Measurements from ENCODE around the gene GPHN. TPM values are rescaled to one million over a fixed set of nuclear protein-coding genes. Genes with fewer than 3 reads are reported as not detected.

GPHN gene
- total RNA-seq, 2 experiments from 2014 or later: 29.8 to 37.5 TPM

DNA sequence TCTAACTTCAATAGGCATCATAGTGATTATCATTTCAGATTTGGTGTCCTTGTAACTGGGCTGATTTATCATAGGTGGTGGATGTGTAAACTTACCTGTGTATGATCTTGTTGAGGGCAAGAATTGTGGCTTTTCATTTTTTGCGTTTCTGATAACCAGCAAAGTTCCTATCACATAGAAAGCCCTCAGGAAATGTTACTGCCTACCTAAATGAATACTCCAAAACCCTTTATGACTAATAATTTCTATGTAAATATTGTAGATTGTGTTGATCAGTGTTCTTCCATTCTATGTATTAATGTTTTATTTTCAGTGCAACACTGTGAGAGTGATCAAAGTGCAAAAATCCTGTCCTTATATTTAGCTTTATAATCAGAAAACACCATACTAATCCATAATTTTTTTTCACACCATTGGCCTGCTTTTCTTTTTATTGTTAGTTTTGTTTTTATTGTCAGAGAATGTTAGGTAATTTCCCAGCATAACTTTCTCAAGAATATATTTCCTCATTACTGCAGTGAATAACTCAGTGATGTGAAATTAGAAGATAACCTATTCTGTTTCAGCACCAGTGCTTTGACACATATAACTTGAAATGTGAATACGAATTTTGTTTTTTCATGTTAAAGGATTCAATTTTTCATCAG is 94.1 kb downstream of the GPHN start:
- POLR2A ChIA-PET: interaction anchor here (0.7 kb wide), 1 partner anchor 94 kb away, joined by 6 read pairs; no protein-coding TSS in a partner anchor
- CTCF ChIA-PET: no interaction called here
- peaks cover 22% of the 10 kb centered on the region for H3K4me1 Mint-ChIP-seq
- H3K27ac Mint-ChIP-seq: no peak overlapping the region
- intact Hi-C loops (cut with DNase I, micrococcal nuclease): loop anchor here in 1 of 2 experiments (5.0 kb wide), 1 partner anchor 95 kb away; the partner anchor contains the start of gene GPHN
- ATAC-seq (peak; percentile 39), DNase-seq (no peak)
- no peak overlapping the region for H3K4me3 Mint-ChIP-seq
- H3K9me3 Mint-ChIP-seq (ENCODE audit: low read depth): peaks cover 14% of the 10 kb centered on the region
- peaks cover 16% of the 10 kb centered on the region for H3K36me3 Mint-ChIP-seq (ENCODE audit: low read depth)
- H3K27me3 Mint-ChIP-seq: no peaks in the 10 kb centered on the region

DNA sequence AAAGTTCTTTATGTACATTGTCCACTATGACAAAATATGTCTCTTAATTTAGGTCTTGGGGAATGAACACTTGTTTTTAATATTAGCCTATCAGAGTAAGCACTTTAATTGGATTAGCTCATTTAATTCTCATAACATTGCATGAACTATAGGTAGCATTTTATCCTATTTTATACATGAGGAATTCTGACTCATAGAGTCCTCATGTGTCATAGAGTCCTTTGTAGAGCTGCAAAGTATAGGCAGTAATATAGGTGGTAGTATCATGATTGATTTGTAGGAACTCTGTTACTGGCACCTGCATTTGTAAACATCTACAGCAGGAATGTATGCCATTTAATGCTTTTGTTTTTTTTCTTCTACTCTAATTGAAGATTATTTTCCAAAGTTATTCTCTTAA is 96.0 kb downstream of the GPHN start:
- H3K9me3 Mint-ChIP-seq (ENCODE audit: low read depth): peaks cover 22% of the 10 kb centered on the region
- ChIA-PET POLR2A (no interaction called here), CTCF (no interaction called here)
- DNase-seq (no peak), ATAC-seq (no peak)
- no peaks in the 10 kb centered on the region for H3K27me3 Mint-ChIP-seq
- peaks cover 27% of the 10 kb centered on the region for H3K4me1 Mint-ChIP-seq
- no peak overlapping the region for H3K4me3 Mint-ChIP-seq
- intact Hi-C loops (cut with DNase I, micrococcal nuclease): loop anchor here in 1 of 2 experiments (5.0 kb wide), 1 partner anchor 97 kb away; the partner anchor contains the start of gene GPHN
- peaks cover 24% of the 10 kb centered on the region for H3K36me3 Mint-ChIP-seq (ENCODE audit: low read depth)
- H3K27ac Mint-ChIP-seq: no peak overlapping the region

DNA sequence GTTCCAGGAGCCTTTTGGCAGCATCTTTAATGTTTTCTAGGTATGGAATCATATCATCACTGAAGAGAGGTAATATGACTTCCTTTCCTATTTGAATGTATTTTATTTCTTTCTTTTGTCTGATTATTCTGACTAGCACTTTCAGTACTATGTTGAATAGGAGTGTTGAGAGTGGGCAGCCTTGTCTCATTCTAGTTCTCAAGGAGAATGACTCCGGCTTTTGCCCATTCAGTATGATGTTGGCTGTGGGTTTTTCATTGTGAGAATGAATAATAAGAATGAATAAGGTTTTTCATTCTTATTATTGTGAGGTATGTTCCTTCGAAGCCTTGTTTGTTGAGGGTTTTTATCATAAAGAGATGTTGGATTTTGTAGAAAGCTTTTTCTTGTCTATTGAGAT is 98.9 kb downstream of the GPHN start:
- CTCF ChIA-PET: no interaction called here
- Mint-ChIP-seq H3K36me3 (ENCODE audit: low read depth) (peaks cover 32% of the 10 kb centered on the region), H3K4me1 (peaks cover 34% of the 10 kb centered on the region), H3K4me3 (no peak overlapping the region), H3K9me3 (ENCODE audit: low read depth) (peaks cover 32% of the 10 kb centered on the region), H3K27me3 (no peaks in the 10 kb centered on the region), H3K27ac (no peak overlapping the region)
- DNase-seq (no peak), ATAC-seq (peak; percentile 84)
- intact Hi-C loops (cut with DNase I, micrococcal nuclease): loop anchor here (2.0 to 5.0 kb wide), 4 partner anchors 44 to 528 kb away; partner anchors contain the start of gene GPHN (in 1 of the 2)
- POLR2A ChIA-PET: no interaction called here

DNA sequence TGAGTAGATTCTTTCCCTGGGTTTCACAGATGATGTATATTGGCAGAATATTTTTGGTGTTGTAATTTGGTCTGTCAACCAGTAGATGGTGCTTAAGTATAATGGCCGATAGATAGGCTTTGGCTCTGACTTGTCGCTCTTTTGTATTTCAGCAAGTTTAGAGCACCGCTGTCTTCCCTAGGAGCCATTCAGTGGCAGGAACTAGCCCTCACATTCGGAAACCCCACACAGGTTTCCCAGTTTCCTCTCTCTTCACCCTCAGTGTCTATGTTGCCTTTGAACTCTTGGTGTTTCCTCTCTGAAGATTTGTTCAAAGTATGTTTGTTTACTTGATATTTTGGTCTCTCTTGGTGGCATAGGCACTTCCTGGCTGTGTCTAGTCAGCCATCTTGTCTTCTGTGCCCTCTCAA is 102.2 kb downstream of the GPHN start:
- Mint-ChIP-seq H3K36me3 (ENCODE audit: low read depth) (peaks cover 34% of the 10 kb centered on the region), H3K27me3 (no peaks in the 10 kb centered on the region), H3K4me3 (peak overlapping the region; percentile 8), H3K27ac (peak overlapping the region; percentile 43), H3K4me1 (peaks cover 25% of the 10 kb centered on the region), H3K9me3 (ENCODE audit: low read depth) (peaks cover 32% of the 10 kb centered on the region)
- POLR2A ChIA-PET: no interaction called here
- CTCF ChIA-PET: no interaction called here
- no peak for DNase-seq
- peak; percentile 36 for ATAC-seq
- intact Hi-C loops (cut with DNase I, micrococcal nuclease): no loop called here

DNA sequence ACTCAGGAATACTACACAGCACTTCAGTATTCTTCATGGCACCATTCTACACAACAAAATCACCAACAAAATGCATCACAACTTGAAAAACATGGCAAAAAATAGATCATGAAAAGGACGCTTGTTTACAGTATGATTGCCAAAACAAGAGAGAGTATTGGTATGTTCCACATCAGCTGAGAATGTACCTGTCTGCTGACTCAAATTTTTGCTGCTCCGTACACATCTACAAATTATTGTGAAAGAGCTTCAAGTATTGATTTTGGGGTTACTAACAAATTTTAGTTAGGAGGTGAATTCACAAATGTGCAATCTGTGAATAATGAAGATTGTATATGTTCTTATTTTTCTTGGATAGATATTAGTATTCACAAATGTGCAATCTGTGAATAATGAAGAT is 105.4 kb downstream of the GPHN start:
- intact Hi-C loops (cut with DNase I, micrococcal nuclease): no loop called here
- Mint-ChIP-seq H3K4me3 (no peak overlapping the region), H3K36me3 (ENCODE audit: low read depth) (peaks cover 27% of the 10 kb centered on the region), H3K27ac (no peak overlapping the region), H3K9me3 (ENCODE audit: low read depth) (peaks cover 42% of the 10 kb centered on the region), H3K4me1 (peaks cover 14% of the 10 kb centered on the region), H3K27me3 (no peaks in the 10 kb centered on the region)
- no peak for ATAC-seq
- DNase-seq: no peak
- CTCF ChIA-PET: no interaction called here
- POLR2A ChIA-PET: no interaction called here

DNA sequence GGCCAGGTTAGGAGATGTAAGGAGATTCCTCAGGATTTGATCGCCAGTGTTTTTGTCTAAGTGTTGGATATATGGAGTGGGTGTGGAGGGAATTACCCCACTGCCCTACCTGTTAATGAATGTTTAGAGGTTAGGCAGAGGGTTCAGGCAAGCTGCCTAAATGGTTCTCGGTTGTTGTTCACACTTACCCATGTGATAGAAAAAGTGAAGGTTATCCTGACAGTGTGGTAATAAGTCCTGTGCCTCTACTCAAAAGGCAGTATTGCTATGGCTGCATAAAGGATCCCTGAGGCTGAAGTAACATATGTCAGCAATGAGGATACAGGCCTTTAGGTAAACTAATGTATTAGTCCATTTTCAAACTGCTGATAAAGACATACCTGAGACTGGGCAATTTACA is 112.0 kb downstream of the GPHN start:
- CTCF ChIA-PET: no interaction called here
- peaks cover 31% of the 10 kb centered on the region for H3K9me3 Mint-ChIP-seq (ENCODE audit: low read depth)

DNA sequence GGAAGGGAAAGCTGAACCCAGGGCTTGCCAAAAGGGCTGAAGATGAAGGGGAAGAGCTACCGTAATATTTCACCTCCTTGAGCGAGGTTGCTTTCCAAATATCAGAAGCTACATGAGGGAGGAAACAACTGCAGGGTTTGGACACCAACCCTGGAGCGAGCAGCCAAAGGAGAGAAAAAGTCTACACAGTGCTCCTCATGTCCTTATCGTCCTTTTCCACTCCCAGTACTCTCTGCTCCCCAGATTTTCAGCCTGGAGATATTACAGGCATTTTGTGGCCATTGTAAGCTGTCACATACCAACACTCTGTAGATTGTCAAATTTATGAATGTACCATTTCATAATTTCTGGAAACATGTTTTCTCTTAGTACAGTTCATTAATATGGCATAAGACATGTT is 115.9 kb downstream of the GPHN start:
- no peak overlapping the region for H3K4me3 Mint-ChIP-seq
- H3K36me3 Mint-ChIP-seq (ENCODE audit: low read depth): peaks cover 8% of the 10 kb centered on the region
- CTCF ChIA-PET: interaction anchor here (0.7 to 1.8 kb wide), 8 partner anchors 26 to 770 kb away, joined by 3 to 8 read pairs (median 4); no protein-coding TSS in a partner anchor
- intact Hi-C loops (cut with DNase I, micrococcal nuclease): loop anchor here (1.0 to 10.0 kb wide), 3 partner anchors 491 to 663 kb away; no protein-coding TSS in a partner anchor
- peaks cover 10% of the 10 kb centered on the region for H3K9me3 Mint-ChIP-seq (ENCODE audit: low read depth)
- DNase-seq (no peak), ATAC-seq (no peak)
- H3K4me1 Mint-ChIP-seq: no peaks in the 10 kb centered on the region
- POLR2A ChIA-PET: no interaction called here
- no peak overlapping the region for H3K27ac Mint-ChIP-seq
- H3K27me3 Mint-ChIP-seq: no peaks in the 10 kb centered on the region

More for the DNA sequence above, 112.0 kb downstream of the GPHN start:
- H3K27me3 Mint-ChIP-seq: no peaks in the 10 kb centered on the region
- H3K36me3 Mint-ChIP-seq (ENCODE audit: low read depth): peaks cover 24% of the 10 kb centered on the region
- POLR2A ChIA-PET: no interaction called here
- ATAC-seq (no peak), DNase-seq (no peak)
- H3K27ac Mint-ChIP-seq: no peak overlapping the region
- no peak overlapping the region for H3K4me3 Mint-ChIP-seq
- no peaks in the 10 kb centered on the region for H3K4me1 Mint-ChIP-seq
- intact Hi-C loops (cut with DNase I, micrococcal nuclease): loop anchor here (5.0 to 10.0 kb wide), 2 partner anchors 495 to 667 kb away; no protein-coding TSS in a partner anchor

DNA sequence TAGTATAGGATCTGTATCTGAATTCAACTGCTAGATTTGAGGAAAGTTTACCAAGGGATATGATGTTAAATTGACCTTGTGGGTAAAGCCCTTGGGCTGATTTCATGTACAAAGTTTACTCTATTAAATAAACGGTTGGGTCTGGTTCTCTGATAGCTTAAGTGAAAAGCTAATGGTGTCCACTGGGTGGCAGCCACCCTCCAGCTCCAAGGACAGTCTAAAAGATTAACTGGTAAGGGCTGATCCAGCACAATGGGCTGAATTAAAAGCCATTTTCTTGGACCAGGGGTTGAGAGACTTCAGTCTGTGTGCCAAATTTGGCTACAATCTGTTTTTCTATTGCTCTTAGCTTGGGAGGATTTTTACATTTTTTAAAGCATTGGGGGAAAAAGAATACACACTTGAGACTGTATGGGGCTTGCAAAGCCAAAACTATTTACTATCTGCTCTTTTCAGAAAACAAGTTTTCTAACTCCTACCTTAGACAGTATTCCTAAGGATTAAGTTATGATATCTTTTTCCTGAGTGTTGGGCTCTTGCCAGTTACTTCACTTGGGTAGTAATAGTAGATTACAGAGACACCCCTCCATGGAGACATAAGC is 116.5 kb downstream of the GPHN start:
- Mint-ChIP-seq H3K36me3 (ENCODE audit: low read depth) (peaks cover 8% of the 10 kb centered on the region), H3K4me3 (no peak overlapping the region), H3K4me1 (no peaks in the 10 kb centered on the region), H3K9me3 (ENCODE audit: low read depth) (peaks cover 10% of the 10 kb centered on the region), H3K27me3 (no peaks in the 10 kb centered on the region), H3K27ac (no peak overlapping the region)
- ChIA-PET CTCF (interaction anchor here (0.6 to 1.8 kb wide), 10 partner anchors 25 to 1578 kb away, joined by 3 to 8 read pairs (median 4); no protein-coding TSS in a partner anchor), POLR2A (no interaction called here)
- peak; percentile 61 for DNase-seq
- ATAC-seq: peak; percentile 72
- intact Hi-C loops (cut with DNase I, micrococcal nuclease): loop anchor here (1.0 to 10.0 kb wide), 3 partner anchors 490 to 663 kb away; no protein-coding TSS in a partner anchor

DNA sequence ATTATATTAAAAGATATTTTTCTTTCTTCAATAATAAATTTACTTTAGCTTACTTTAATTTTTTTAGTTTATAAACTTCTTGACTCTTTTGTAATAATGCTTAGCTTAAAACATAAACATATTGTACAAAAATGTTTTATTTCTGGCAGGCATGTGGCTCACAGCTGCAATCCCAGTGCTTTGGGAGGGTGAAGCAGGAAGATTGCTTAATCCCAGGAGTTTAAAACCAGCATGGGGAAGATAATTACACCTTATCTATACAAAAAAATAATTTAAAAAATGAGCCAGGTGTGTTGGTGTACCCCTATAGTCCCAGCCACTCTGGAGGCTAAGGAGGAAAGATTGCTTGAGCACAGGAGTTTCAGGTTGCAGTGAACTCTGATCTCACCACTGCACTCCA is 120.7 kb downstream of the GPHN start:
- no peaks in the 10 kb centered on the region for H3K27me3 Mint-ChIP-seq
- H3K4me3 Mint-ChIP-seq: no peak overlapping the region
- ChIA-PET CTCF (interaction anchor here (1.0 kb wide), 1 partner anchor 19 kb away, joined by 3 read pairs; no protein-coding TSS in a partner anchor), POLR2A (no interaction called here)
- peaks cover 4% of the 10 kb centered on the region for H3K36me3 Mint-ChIP-seq (ENCODE audit: low read depth)
- H3K9me3 Mint-ChIP-seq (ENCODE audit: low read depth): peaks cover 4% of the 10 kb centered on the region
- ATAC-seq (no peak), DNase-seq (no peak)
- no peak overlapping the region for H3K27ac Mint-ChIP-seq
- intact Hi-C loops (cut with DNase I, micrococcal nuclease): loop anchor here in 1 of 2 experiments (10.0 kb wide), 1 partner anchor 486 kb away; no protein-coding TSS in a partner anchor
- H3K4me1 Mint-ChIP-seq: no peaks in the 10 kb centered on the region

DNA sequence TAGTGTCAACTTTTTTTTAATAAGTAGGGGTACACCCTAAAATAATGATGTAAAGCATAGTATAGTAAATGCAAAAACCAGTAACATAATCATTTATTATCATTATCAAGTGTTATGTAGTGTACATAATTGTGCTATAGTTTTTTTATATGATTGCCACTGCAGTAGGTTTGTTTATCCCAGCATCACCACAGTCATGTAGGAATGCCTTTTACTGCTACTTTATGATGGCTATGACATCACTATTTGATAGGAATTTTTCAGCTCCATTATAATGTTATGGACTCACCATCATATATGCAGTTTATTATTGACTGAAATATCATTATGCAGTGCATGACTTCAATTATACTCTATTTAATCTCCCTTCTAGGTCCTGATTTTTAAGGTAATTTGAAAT is 121.6 kb downstream of the GPHN start:
- POLR2A ChIA-PET: no interaction called here
- no peak for DNase-seq
- Mint-ChIP-seq H3K36me3 (ENCODE audit: low read depth) (peaks cover 4% of the 10 kb centered on the region), H3K27ac (no peak overlapping the region), H3K4me1 (peaks cover 2% of the 10 kb centered on the region), H3K4me3 (no peak overlapping the region), H3K27me3 (no peaks in the 10 kb centered on the region), H3K9me3 (ENCODE audit: low read depth) (peaks cover 4% of the 10 kb centered on the region)
- CTCF ChIA-PET: interaction anchor here (1.0 kb wide), 1 partner anchor 20 kb away, joined by 3 read pairs; no protein-coding TSS in a partner anchor
- no peak for ATAC-seq
- intact Hi-C loops (cut with DNase I, micrococcal nuclease): loop anchor here in 1 of 2 experiments (10.0 kb wide), 1 partner anchor 485 kb away; no protein-coding TSS in a partner anchor

DNA sequence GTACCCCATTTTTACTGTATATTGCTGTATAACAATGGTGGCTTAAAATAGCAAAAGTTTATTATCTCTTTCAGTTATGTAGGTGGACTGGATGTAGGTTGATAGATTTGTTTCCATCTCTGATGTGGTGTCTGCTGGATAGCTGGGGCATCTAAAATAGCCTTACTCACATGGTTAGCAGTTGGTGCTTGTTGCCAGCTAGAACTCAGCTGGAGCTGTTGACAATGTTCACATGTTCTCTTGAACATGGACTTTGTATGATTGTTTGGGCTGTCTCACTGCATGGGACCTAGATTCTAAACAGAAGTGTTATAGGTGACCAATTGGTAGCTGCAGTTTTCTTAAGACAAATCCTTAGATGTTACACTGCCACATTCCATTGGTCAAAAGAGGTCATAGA is 126.9 kb downstream of the GPHN start:
- H3K4me1 Mint-ChIP-seq: peaks cover 4% of the 10 kb centered on the region
- no peak for DNase-seq
- ChIA-PET POLR2A (no interaction called here), CTCF (no interaction called here)
- intact Hi-C loops (cut with DNase I, micrococcal nuclease): no loop called here
- peaks cover 4% of the 10 kb centered on the region for H3K9me3 Mint-ChIP-seq (ENCODE audit: low read depth)
- peaks cover 4% of the 10 kb centered on the region for H3K36me3 Mint-ChIP-seq (ENCODE audit: low read depth)
- no peak overlapping the region for H3K27ac Mint-ChIP-seq
- H3K4me3 Mint-ChIP-seq: no peak overlapping the region
- ATAC-seq: no peak
- H3K27me3 Mint-ChIP-seq: no peaks in the 10 kb centered on the region

DNA sequence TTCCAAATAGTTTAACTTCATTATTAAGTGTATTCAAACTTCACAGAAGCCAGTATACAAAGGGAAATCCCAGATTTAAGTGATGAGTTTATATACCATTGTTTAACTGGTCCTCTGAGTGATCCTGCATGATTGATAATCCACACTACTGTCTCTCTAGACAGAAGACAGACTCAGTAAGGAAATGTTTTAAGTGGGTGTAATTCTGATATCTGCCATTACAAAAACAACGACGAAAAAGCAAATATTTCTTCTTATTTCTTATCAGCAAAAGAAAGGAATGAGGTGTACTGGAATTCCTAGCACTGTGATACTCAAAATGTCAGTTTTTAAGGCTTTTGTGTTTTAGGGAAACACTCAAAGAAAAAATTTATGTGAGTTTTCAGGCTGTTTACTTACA is 127.5 kb downstream of the GPHN start:
- ATAC-seq (no peak), DNase-seq (no peak)
- Mint-ChIP-seq H3K27me3 (no peaks in the 10 kb centered on the region), H3K9me3 (ENCODE audit: low read depth) (peaks cover 4% of the 10 kb centered on the region), H3K27ac (no peak overlapping the region), H3K4me1 (peaks cover 4% of the 10 kb centered on the region), H3K36me3 (ENCODE audit: low read depth) (peaks cover 2% of the 10 kb centered on the region), H3K4me3 (no peak overlapping the region)
- intact Hi-C loops (cut with DNase I, micrococcal nuclease): no loop called here
- ChIA-PET POLR2A (no interaction called here), CTCF (no interaction called here)
